ENCODE measurements around the gene ATG10.
"Not testable (repeated sequence)": the region's sequence is repeated elsewhere in the genome, so short reads cannot be mapped to it uniquely, and the experiment has no call there.

The ATG10 gene

DNA sequence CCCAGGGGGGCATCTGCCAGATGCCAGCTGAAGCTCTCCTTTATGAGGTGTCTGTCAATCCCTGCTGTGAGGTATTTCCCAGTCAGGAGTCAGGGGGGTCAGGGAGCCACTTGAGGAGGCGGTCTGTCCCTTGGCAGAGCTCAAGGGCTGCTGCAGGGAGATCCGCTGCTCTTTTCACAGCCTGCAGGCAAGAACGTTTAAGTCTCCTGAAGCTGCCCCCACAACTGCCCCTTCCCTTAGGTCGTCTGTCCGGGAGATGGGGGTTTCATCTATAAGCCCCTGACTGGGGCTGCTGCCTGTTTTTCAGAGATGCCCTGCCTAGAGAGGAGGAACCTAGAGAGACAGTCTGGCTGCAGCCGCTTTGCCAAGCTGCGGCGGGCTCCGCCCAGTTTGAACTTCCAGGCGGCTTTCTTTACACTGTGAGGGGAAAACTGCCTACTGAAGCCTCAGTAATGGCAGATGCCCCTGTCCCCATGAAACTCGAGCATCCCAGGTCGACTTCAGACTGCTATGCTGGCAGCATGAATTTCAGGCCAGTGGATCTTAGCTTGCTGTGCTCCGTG lies 158.0 kb downstream of the ATG10 start:
- no peak for DNase-seq (ENCODE audit: low read depth in 2 of 2)

DNA sequence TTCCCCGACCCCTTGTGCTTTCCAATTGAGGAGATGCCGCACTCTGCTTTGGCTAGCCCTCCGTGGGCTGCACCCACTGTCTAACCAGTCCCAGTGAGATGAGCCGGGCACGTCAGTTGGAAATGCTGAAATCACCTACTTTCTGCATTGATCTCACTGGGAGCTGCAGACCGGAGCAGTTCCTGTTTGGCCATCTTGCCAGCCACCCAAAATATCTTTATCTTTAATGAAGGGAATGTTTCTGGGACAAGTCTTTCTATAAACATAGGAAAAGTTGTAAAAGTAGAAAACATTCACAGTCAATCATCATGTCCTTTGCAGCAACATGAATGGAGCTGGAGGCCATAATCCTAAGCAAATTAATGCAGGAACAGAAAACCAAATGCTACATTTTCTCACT lies 158.8 kb downstream of the ATG10 start:
- no peak for DNase-seq (ENCODE audit: low read depth in 2 of 2)

DNA sequence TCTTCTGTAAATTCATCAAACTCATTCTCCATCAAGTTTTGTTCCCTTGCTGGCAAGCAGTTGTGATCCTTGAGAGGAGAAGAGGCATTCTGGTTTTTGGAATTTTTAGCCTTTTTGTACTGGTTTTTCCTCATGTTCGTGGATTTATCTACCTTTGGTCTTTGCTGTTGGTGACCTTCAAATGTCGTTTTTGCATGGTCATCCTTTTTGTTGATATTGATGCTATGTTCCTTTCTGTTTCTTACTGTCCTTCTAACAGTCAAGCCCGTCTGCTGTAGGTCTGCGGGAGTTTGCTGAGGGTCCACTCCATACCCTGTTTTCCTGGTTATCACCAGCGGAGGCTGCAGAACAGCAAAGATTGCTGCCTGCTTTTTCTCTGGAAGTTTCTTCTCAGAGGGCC lies 165.4 kb downstream of the ATG10 start:
- no peak for DNase-seq (ENCODE audit: low read depth in 2 of 2)

DNA sequence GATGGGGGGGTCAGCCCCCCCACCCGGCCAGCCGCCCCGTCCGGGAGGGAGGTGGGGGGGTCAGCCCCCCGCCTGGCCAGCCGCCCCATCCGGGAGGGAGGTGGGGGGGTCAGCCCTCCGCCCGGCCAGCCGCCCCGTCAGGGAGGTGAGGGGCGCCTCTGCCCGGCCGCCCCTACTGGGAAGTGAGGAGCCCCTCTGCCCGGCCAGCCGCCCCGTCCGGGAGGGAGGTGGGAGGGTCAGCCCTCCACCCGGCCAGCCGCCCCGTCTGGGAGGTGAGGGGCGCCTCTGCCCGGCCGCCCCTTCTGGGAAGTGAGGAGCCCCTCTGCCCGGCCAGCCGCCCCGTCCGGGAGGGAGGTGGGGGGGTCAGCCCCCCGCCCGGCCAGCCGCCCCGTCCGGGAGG lies 168.0 kb downstream of the ATG10 start:
- not testable (repeated sequence) for DNase-seq (ENCODE audit: low read depth in 2 of 2)

DNA sequence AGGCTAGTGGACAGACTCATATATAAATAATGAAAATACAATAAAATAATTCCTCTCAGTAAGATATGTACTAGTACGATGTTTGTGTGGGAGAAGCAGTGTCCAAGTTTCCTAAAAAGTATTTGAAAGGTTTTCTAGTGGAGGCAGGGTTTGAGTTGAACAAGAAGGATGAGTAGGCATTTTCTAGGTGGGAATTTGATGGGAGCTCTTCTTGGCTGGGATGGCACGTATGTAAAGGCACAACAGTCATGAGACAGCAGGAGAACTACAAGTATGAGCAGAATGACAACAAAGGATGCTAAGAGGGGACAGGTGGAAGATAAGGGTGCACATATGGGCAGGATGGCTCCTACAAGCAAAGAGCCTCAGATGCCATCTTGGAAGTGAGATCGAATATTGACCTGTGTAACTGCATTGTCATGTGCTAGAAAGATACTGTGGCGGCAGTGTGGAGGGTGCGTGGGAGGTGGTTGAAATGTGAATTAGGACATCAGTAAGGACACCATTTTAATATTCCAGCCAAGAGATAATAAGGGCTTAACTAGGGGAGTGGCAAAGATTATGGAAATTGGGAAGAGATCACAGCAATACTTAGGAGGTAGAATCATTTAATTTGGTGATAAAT lies 170.5 kb downstream of the ATG10 start:
- DNase-seq (ENCODE audit: low read depth in 2 of 2) = no peak

DNA sequence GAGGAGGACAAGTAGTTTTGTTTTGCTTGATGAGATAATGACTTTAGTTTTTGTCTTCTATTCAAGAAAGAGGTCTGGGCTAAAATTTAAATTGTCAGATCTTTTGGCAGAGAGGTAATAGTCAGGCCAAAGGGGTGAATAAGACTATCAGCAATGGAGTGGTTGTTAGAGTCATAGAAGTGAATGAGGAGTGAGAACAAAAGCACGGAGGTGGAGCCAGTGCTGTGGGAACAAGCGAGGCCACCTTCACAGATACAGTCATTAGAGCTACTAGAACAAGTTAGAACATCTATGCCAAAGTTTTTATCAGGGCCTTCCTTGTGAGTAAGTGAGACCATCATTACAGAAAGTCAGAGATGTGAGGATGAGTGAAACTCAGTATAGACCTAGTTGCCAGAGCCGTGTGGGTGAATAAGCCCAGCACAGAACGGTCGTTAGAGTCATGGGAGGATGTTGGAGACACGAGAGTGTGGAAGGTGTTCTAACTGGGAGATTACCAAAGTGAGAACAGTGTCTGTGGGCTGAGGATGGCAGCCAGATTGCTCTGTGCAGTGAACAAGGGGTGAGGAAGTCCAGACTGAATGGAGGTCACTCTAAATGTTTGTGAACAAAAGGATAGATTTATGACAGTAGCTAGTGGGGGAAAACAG lies 171.2 kb downstream of the ATG10 start:
- DNase-seq (ENCODE audit: low read depth in 2 of 2) = no peak

DNA sequence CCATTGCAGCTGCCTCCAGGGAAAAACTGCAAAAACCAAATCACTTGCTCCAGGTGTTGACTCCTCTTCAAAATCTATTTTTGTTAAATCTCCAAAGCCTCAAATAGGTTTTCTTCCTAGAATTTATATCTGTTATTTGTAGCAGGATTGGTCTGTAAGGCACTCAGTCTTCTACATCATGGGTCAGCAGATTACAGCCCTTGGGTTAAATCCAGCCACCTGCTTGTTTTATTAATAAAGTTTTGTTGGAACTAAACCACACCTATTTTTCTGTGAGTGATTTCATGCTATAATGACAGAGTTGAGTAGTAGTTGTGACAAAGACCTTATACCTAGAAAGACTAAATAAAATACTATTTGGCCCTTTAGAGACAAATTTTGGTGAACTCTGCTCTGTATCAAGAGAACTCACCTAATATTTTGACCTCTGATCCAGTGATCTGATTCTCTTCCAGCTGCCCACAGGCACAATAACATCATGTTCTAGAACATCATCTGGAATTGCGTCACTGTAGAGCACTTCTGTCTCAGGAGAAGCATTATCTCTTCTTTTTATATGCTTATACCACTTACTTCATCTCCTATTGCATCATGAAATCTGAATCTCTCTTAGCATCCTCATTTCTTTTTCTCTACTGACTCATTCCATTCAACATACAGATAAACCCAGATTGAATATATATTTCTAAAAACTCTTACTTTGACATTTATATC lies 176.2 kb downstream of the ATG10 start:
- no peak for DNase-seq (ENCODE audit: low read depth in 2 of 2)

DNA sequence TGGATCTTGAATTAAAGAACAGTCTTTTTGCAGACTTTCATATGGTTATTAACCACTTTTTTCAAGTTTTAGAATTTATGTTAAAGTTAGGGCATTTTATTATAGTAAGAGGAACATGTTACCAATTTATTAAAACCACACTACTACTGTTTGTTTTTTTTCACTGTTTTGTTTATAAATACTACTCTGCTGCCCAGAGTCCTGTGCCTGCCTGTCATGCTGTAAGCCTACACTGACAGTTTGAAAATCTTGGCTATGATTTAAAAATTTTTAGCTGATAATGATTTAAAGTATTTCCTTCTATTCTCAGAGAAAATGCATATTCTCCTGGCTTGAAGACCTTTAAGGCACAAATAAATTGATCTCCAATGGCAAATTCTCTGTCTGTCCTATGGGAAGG lies 177.6 kb downstream of the ATG10 start:
- no peak for DNase-seq (ENCODE audit: low read depth in 2 of 2)

DNA sequence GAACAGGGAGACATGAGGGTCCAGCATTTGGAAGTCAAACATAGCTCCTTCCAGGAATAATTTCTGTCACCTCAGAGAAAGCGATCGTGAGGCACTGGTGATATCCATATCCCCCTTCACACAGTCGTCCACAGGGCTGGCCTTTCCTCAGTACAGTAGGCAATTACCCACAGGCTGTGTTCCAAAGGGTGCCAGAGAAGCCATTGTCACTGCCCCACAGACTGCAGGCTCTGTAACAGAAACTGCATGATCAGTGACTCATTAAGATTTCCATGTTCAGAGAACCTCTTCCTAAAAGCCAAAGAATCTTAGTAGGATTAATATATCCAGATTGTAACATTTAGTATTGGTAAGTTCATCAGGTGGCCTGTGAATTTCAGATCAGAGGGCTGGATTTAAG lies 178.7 kb downstream of the ATG10 start:
- no peak for DNase-seq (ENCODE audit: low read depth in 2 of 2)

DNA sequence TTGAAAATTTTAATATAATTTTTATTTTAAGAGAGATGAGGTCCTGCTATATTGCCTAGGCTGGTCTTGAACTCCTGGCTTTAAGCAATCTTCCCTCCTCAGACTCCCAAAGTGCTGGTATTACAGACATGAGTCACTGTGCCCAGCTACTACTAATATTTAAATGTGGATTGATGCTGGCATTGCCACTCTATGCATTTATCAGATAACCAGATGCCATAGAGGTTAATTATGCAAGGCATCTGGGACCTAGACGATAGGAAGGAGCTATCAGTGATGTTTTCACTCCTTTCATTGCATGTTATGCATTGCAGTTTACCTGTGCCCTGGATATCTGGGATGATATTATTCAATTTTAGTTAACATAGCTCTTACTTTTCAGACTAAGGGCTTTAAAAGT lies 179.4 kb downstream of the ATG10 start:
- DNase-seq (ENCODE audit: low read depth in 2 of 2) = no peak

DNA sequence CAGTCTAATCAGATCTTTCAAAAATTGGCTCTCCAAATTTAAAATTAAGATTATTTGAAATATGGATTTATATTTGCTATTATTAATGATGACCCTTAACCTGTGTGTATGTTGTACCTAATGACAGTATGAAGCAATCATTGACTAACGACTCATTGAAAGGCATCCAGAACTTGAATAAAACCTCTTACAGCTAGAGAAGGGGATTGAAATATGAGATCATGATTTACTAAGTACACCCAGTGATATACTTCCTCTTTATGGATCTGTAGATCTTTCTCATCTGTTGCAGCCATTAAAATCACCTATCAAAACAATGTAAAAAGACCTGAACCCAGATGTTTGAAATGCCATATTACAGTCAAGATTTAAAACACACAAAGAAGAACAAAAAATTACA lies 179.8 kb downstream of the ATG10 start:
- DNase-seq (ENCODE audit: low read depth in 2 of 2) = no peak

DNA sequence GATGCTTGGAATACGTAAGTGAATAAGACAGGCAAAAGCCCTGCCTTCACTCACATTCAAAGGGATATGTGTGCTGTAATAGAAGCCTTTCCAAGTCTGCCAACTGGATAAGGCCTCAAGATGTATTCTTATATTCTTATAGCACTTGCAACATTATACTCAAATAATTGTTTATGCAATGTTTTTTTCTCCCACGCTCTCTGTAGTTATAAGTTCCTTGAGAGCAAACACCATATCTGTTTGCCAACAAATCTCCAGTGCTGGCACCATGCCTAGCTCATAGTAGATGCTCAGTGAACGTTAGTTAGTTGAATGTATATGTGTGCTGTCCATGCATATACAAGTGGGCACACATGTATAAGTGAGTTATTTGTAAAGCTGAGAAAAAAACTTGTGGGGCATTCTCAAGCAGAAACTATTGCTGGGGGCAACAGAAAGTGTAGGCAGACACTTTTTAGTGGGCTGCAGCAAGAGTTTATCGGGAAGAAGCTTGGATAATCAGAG lies 181.2 kb downstream of the ATG10 start:
- DNase-seq (ENCODE audit: low read depth in 2 of 2) = no peak

DNA sequence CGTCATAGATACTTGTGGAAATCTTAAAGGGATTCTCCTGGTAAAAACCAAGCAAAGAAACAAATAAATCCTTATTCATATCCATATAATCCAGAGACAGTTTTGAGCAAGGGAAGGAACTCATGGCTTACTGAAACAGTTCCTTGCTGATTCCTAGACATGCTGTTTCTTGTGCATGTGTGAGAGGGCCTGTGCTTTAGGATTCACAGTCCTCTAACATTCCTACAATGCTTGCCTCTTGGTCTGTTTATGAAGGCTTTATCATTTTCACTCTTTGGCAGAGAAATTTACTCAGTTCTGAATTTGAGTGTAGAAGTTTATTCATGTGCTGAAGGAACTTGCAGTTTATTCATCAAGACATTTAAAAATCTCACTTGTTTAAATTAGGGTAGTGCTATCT lies 183.0 kb downstream of the ATG10 start:
- no peak for DNase-seq (ENCODE audit: low read depth in 2 of 2)

DNA sequence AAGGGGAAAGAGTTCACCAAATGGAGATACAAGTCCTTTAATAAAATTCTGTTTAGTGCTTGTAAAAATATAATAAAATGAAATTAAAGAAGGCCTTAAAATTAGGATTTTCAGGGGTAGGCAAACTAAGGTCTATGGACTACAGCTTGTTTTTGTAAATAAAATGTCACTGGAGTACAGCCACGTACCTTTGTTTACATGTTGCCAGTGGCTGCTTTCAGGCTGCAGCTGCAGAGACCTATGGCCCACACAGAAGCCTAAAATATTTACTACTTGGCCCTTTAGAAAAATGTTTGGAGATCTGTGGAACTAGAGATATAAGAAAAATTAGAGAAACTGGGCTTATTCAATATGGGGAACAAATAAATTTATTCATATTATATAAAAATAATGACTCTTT lies 183.5 kb downstream of the ATG10 start:
- DNase-seq (ENCODE audit: low read depth in 2 of 2) = no peak

DNA sequence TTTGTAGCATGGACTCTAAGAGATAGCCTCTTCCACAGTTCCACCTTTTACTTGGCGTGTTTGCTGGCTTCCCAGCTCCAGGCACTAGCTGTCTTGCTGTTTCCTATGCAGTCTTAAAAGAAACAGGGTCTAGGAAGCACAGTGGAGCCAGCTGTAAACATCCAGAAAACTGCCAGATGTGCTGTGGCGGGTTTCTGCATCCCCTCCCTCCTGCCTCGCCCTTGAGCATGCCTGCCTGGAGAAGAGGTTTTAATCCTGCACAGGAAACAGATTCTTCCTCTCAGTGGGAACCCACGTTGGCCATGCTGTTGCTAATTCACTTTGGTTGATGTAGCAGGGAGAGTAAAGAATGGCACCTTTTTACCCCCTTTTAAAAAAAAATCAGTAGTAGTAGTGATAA lies 185.1 kb downstream of the ATG10 start:
- DNase-seq (ENCODE audit: low read depth in 2 of 2) = no peak

DNA sequence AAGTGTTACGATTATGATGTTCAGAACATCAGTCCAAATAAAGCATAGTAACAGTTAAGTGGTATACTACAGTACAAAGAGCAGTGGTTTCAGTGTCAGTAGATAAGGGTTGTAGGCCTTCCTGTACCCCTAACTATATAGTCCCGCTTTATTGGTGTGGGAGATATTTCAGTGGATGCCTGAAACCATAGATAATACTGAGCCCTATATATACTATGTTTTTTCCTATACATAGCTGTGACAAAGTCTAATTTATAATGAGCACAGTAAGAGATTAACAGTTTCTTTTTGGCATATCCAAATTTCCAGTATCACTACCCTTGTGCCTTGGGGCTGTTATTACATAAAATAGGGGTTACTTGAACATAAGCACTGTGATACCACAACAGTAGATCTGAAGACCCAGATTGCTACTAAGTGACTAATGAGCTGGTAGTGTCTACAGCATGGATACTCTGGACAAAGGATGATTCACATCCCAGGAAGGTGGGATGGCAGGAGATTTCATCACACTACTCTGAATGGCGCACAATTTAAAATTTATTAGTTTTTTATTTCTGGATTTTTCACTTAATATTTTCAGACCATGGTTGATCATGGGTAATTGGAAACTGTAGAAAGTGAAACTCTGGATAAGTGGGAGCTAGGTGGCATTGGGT lies 187.1 kb downstream of the ATG10 start:
- DNase-seq (ENCODE audit: low read depth in 2 of 2) = no peak

DNA sequence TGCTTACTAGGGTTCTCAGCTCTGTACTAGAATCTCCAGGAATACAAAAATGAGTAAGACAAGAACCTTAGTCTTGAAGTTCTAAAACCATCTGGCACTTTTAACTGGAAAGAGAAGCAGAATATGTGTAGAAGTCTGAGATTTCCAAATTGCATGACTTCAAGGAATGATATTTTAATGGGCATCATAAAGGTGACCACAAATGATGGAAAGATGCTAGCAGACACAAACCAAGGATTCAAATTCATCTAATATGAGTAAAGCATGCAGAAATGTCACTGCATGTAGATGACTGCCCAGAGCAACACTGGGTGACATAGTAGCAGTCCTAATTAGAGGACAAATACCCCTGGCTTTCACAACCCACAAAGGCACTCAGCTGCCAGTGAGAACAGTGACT lies 189.1 kb downstream of the ATG10 start:
- no peak for DNase-seq (ENCODE audit: low read depth in 2 of 2)

DNA sequence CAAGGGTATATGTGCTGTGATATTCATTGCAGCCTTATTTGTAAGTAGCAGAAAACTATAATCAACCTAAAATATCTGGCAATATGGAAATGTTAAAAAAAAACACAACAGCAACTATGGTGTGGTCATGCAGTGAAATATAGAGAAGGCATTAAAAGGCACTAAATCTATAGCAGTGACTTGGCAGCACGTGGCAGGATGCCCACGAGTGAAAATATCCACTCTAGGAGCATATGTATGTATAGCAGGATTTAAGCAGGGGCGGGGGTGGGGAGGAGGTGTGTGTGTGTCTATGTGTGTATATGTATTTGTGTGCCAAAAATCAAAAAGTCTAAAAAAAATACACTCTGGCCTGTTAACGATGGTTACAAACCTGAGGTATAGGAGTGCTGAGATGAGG lies 190.8 kb downstream of the ATG10 start:
- no peak for DNase-seq (ENCODE audit: low read depth in 2 of 2)

DNA sequence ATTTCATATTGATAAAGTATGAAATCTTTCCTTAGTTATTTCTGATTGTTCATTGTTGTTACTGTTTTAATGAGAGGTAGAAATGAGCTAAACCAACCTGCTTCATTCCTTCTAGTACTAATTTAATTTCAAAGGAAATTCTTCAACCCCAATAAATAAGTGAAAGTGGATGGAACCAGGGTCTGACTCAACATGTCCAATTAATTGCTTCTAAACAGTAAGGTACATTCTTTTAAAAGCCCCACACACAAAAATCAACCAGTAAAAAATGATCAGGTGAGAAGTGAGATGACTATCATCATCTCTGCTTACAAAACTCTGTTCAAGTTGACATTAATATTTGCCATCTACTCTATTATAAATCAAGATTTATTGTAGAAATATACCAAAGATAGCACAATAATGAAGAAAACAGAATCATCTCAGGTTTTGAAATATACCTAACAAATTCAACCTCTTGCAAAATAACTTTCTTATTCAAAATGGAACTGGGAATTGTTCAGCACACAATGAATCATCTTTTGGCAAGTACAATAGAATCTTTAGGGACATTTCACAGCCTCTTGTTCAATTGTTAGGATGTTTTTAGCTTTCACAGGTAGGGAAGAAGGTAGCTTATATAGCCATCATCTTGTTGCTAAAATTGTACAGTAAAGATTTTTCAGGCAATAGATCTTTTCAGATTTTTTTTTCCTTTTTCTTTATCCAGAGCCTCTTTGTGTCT lies 191.8 kb downstream of the ATG10 start:
- DNase-seq (ENCODE audit: low read depth in 2 of 2) = no peak

DNA sequence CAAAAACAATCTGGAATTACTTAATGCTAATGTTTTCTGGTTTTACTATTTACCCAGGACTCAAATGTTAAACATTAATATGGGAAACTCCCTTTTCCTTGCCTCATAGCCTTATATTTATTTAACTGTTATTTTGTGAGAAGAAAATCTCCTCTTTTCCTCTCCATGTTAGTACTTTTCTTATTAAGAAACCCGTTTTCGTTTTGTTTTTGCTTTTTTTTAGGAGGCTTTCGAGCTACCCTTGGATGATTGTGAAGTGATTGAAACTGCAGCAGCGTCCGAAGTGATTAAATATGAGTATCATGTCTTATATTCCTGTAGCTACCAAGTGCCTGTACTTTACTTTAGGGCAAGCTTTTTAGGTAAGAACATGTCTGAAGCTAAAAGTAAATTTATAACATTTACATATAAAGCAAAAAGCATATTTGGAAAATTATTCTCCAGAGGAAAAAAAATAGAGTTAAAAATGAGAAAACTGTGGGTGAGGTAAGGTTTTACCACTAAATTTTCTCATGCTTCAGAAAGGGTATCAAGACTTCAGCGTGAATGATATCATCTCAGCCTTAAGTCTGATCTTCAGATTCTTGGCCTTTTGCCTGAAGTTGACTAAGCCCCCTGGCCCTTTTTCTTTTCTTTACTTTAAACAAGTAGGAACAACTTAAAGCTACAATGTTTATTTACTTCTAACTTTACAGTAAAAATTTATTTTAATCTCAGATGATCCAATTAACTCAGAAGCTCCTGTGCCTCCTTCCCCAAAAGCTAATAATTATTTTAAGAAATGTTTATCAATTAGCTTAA lies 192.6 kb downstream of the ATG10 start:
- no peak for DNase-seq (ENCODE audit: low read depth in 2 of 2)
